ENCODE measurements around the gene RPL38.

RPL38 gene

GRCh38 chr17:74206332-74206818 is 2.9 kb downstream of the RPL38 start:
- H3K4me3 ChIP-seq (ENCODE audit: low read depth, low read length), result no peak overlapping the region
- no peak for TF ChIP-seq CTCF (IDR thresholded peaks at IDR 0.05; ENCODE audit: borderline replicate concordance, insufficient read depth, low read depth, low read length)

GRCh38 chr17:74210191-74211140 is 7.0 kb downstream of the RPL38 start:
- peak; percentile 92 for TF ChIP-seq CTCF (IDR thresholded peaks at IDR 0.05; ENCODE audit: borderline replicate concordance, insufficient read depth, low read depth, low read length)
- no peak overlapping the region for H3K4me3 ChIP-seq (ENCODE audit: low read depth, low read length)

GRCh38 chr17:74211141-74211911 is 7.8 kb downstream of the RPL38 start:
- TF ChIP-seq CTCF (IDR thresholded peaks at IDR 0.05; ENCODE audit: borderline replicate concordance, insufficient read depth, low read depth, low read length), result no peak
- H3K4me3 ChIP-seq (ENCODE audit: low read depth, low read length), result no peak overlapping the region

- no peak for TF ChIP-seq CTCF (IDR thresholded peaks at IDR 0.05; ENCODE audit: borderline replicate concordance, insufficient read depth, low read depth, low read length)
- peak overlapping the region; percentile 57 for H3K4me3 ChIP-seq (ENCODE audit: low read depth, low read length)
Measured at GRCh38 chr17:74211912-74212208, 8.4 kb downstream of the RPL38 start.

DNA sequence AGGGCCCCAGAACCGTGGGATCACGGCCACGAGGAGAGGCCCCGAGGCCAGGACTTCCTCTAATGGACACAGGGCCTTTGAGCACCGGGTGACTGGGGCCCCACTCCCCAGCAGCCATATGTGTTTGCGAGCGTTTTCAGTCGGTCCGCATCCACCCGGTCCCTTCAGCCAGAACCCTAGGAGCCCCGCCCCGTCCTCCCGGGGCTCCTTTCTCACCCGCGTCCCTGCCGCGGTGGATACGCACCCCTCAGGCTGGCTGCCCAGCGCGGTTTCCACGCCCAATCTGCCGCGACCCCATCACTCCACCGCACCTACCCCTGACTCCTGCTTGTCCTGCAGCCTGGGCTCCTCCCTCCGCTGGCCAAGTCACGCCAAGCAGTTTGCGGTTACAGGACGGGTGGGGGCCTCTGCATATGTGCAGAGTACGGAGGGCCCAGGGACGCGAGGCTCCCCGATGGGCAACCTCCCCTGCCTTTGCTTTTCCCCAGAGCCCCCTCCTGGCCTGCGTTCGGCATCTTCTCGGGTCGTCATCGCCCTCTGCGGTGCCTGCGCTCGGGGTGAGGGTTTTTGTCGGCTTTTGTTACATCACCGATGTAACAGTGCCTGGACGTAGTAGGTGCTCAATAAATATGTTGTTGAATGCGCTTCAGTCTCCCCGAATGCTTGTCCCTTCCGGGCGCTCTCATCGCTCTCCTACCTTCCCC is 8.9 kb downstream of the RPL38 start:
- H3K4me3 ChIP-seq (ENCODE audit: low read depth, low read length), result peak overlapping the region; percentile 57
- no peak for TF ChIP-seq CTCF (IDR thresholded peaks at IDR 0.05; ENCODE audit: borderline replicate concordance, insufficient read depth, low read depth, low read length)

GRCh38 chr17:74212913-74213791 is 9.7 kb downstream of the RPL38 start, which contains the start of gene TTYH2:
Gene TTYH2, plus strand, starts transcription at chr17:74213571. Its CDS starts 17 bp downstream, at chr17:74213588.
- H3K4me3 ChIP-seq (ENCODE audit: low read depth, low read length), result peak within 1 kb of the TSS; percentile 57
- TF ChIP-seq CTCF (IDR thresholded peaks at IDR 0.05; ENCODE audit: borderline replicate concordance, insufficient read depth, low read depth, low read length), result peak; percentile 41; the same call in 1 of the 2 replicates
